Mesenchymal stem cell (in vitro differentiated cells and primary cell): Measurements from ENCODE around the gene PPEF1.

Experiments used
- DNase-seq: peaks from one replicate; pipeline ENCODE4 v3.0.0-alpha.2; 2013
- H2AFZ ChIP-seq: one replicate; pipeline ENCODE4 v1.6.1; 2013; ENCODE audit warnings: low read depth, mild to moderate bottlenecking, control low read depth, inconsistent platforms, low read length, moderate library complexity
- H2AK5ac ChIP-seq: 2 replicates; pipeline ENCODE4 v1.6.1; 2013; ENCODE audit warnings: low read length, moderate library complexity, mild to moderate bottlenecking, inconsistent platforms; ENCODE audit not compliant: severe bottlenecking
- H2BK120ac ChIP-seq: one replicate; pipeline ENCODE4 v1.6.1; 2013; ENCODE audit warnings: low read depth, mild to moderate bottlenecking, inconsistent platforms, low read length, moderate library complexity
- H2BK12ac ChIP-seq, 2 experiments: one replicate each; pipeline ENCODE4 v1.6.1; 2013; ENCODE audit warnings: inconsistent platforms in 2 of 2, low read length in 2 of 2, mild to moderate bottlenecking in 2 of 2, moderate library complexity in 2 of 2, control low read depth in 1 of 2
- H2BK15ac ChIP-seq: one replicate; pipeline ENCODE4 v1.6.1; 2013; ENCODE audit warnings: mild to moderate bottlenecking, low read depth, inconsistent platforms; ENCODE audit not compliant: poor library complexity, severe bottlenecking
- H2BK5ac ChIP-seq: 2 replicates; pipeline ENCODE4 v1.6.1; 2013; ENCODE audit warnings: low read depth, mild to moderate bottlenecking, low read length, control low read depth, inconsistent platforms; ENCODE audit not compliant: poor library complexity, severe bottlenecking
- H3K14ac ChIP-seq, 2 experiments: one replicate each; pipeline ENCODE4 v1.6.1; 2013; ENCODE audit warnings: inconsistent platforms in 2 of 2, low read length in 2 of 2, control low read depth in 1 of 2, mild to moderate bottlenecking in 1 of 2, moderate library complexity in 1 of 2
- H3K18ac ChIP-seq, 2 experiments: one replicate each; pipeline ENCODE4 v1.6.1; 2013; ENCODE audit warnings: inconsistent platforms in 2 of 2, low read length in 2 of 2, control low read depth in 1 of 2, low read depth in 1 of 2, mild to moderate bottlenecking in 1 of 2
- H3K23ac ChIP-seq, 2 experiments: one replicate each; pipeline ENCODE4 v1.6.1; 2013; ENCODE audit warnings: inconsistent platforms in 2 of 2, low read length in 2 of 2, mild to moderate bottlenecking in 2 of 2, moderate library complexity in 2 of 2, control low read depth in 1 of 2
- H3K27ac ChIP-seq: 2 replicates; pipeline ENCODE4 v1.5.1; 2013; ENCODE audit warnings: mild to moderate bottlenecking, moderate library complexity, low read length, control low read depth, inconsistent platforms; ENCODE audit not compliant: poor library complexity, severe bottlenecking
- H3K27me3 ChIP-seq, 2 experiments: 2 replicates each; pipeline versions ENCODE4 v1.6.1 to v1.7.0; 2013; ENCODE audit warnings: low read length in 2 of 2, mild to moderate bottlenecking in 2 of 2, moderate library complexity in 2 of 2, control low read depth in 1 of 2, inconsistent platforms in 1 of 2; ENCODE audit not compliant: control insufficient read depth in 1 of 2, insufficient read depth in 1 of 2
- H3K36me3 ChIP-seq, 2 experiments: 2 replicates each; pipeline versions ENCODE4 v1.6.1 to v1.7.0; 2013; ENCODE audit warnings: low read length in 2 of 2, control low read depth in 1 of 2, inconsistent platforms in 1 of 2, low read depth in 1 of 2, mild to moderate bottlenecking in 1 of 2; ENCODE audit not compliant: insufficient read depth in 2 of 2, control insufficient read depth in 1 of 2
- H3K4ac ChIP-seq, 2 experiments: one replicate each; pipeline ENCODE4 v1.6.1; 2013; ENCODE audit warnings: inconsistent platforms in 2 of 2, low read length in 2 of 2, mild to moderate bottlenecking in 2 of 2, moderate library complexity in 2 of 2, control low read depth in 1 of 2, low read depth in 1 of 2
- H3K4me1 ChIP-seq: 2 replicates; pipeline ENCODE4 v1.6.1; 2013; ENCODE audit warnings: low read depth, low read length, control low read depth; ENCODE audit not compliant: control insufficient read depth, insufficient read depth
- H3K4me2 ChIP-seq: 2 replicates; pipeline ENCODE4 v1.6.1; 2013; ENCODE audit warnings: low read length, mild to moderate bottlenecking, inconsistent platforms; ENCODE audit not compliant: poor library complexity, severe bottlenecking
- H3K4me3 ChIP-seq, 2 experiments: 2 replicates each; pipeline versions ENCODE4 v1.5.1 to v1.7.0; 2013; ENCODE audit warnings: low read length in 2 of 2, mild to moderate bottlenecking in 2 of 2, control low read depth in 1 of 2, low read depth in 1 of 2; ENCODE audit not compliant: insufficient read depth in 1 of 2
- H3K79me1 ChIP-seq: replicated peaks from 2 replicates; pipeline ENCODE4 v1.6.1; 2013; ENCODE audit warnings: mild to moderate bottlenecking, control low read depth, low read length, inconsistent platforms; ENCODE audit not compliant: poor library complexity, severe bottlenecking
- H3K9ac ChIP-seq: 2 replicates; pipeline ENCODE4 v1.7.0; 2013; ENCODE audit warnings: mild to moderate bottlenecking, low read length, moderate library complexity
- H3K9me3 ChIP-seq: 2 replicates; pipeline ENCODE4 v1.7.0; 2013; ENCODE audit warnings: mild to moderate bottlenecking, low read length; ENCODE audit not compliant: control insufficient read depth
- H4K8ac ChIP-seq: one replicate; pipeline ENCODE4 v1.6.1; 2013; ENCODE audit warnings: inconsistent platforms, mild to moderate bottlenecking, low read length, moderate library complexity
- H4K91ac ChIP-seq: one replicate; pipeline ENCODE4 v1.6.1; 2013; ENCODE audit warnings: mild to moderate bottlenecking, low read length, inconsistent platforms
- WGBS: methylation state at CpG from one replicate; pipeline ENCODE4 v1.1.7; 2013; ENCODE audit warnings: mixed read lengths; 5-methylcytosine and 5-hydroxymethylcytosine counted together

The PPEF1 gene

GRCh38 chrX:18721683-18722499 is 14.4 kb downstream of the PPEF1 start:
- no peak overlapping the region for H2AFZ ChIP-seq
- no peak overlapping the region for H3K18ac ChIP-seq
- H4K91ac ChIP-seq, result no peak overlapping the region
- H2AK5ac ChIP-seq, result no peak overlapping the region
- H4K8ac ChIP-seq, result no peak overlapping the region
- no peaks in the 10 kb centered on the region for H3K9me3 ChIP-seq
- no peaks in the 10 kb centered on the region for H3K4me1 ChIP-seq
- H3K9ac ChIP-seq, result no peak overlapping the region
- H2BK12ac ChIP-seq, result no peak overlapping the region
- WGBS, result 88% methylated on average over 6 of the region's 8 CpGs
- no peak overlapping the region for H3K23ac ChIP-seq
- H3K4me2 ChIP-seq, result no peak overlapping the region
- no peak overlapping the region for H3K14ac ChIP-seq
- H3K27me3 ChIP-seq, result peaks cover 0 to 3% of the 10 kb centered on the region in 2 experiments
- H2BK120ac ChIP-seq, result no peak overlapping the region
- H3K79me1 ChIP-seq, result no peaks in the 10 kb centered on the region
- H3K27ac ChIP-seq, result no peak overlapping the region
- H3K4me3 ChIP-seq, result no peak overlapping the region
- H3K4ac ChIP-seq, result no peak overlapping the region
- no peaks in the 10 kb centered on the region for H3K36me3 ChIP-seq
- DNase-seq, result no peak
- H2BK15ac ChIP-seq, result no peak overlapping the region
- no peak overlapping the region for H2BK5ac ChIP-seq

GRCh38 chrX:18722500-18723071 is 15.1 kb downstream of the PPEF1 start:
- Histone ChIP-seq H3K4me3 (no peak overlapping the region), H3K9me3 (no peaks in the 10 kb centered on the region), H2BK12ac (no peak overlapping the region), H2AFZ (no peak overlapping the region), H4K8ac (no peak overlapping the region), H4K91ac (no peak overlapping the region), H3K27me3 (peaks cover 0 to 3% of the 10 kb centered on the region in 2 experiments), H3K36me3 (no peaks in the 10 kb centered on the region), H3K27ac (no peak overlapping the region), H3K23ac (no peak overlapping the region), H3K4ac (no peak overlapping the region), H2BK5ac (no peak overlapping the region), H3K79me1 (no peaks in the 10 kb centered on the region), H2BK120ac (no peak overlapping the region), H2AK5ac (no peak overlapping the region), H2BK15ac (no peak overlapping the region), H3K14ac (no peak overlapping the region), H3K9ac (no peak overlapping the region), H3K4me1 (no peaks in the 10 kb centered on the region), H3K18ac (no peak overlapping the region), H3K4me2 (no peak overlapping the region)
- DNase-seq, result no peak
- 93% methylated on average over 10 of the region's 10 CpGs for WGBS

- no peak overlapping the region for H4K8ac ChIP-seq
- no peaks in the 10 kb centered on the region for H3K4me1 ChIP-seq
- no peak overlapping the region for H3K18ac ChIP-seq
- no peak overlapping the region for H2AFZ ChIP-seq
- H3K79me1 ChIP-seq, result no peaks in the 10 kb centered on the region
- no peak overlapping the region for H3K27ac ChIP-seq
- no peak overlapping the region for H3K14ac ChIP-seq
- H2BK5ac ChIP-seq, result no peak overlapping the region
- DNase-seq, result no peak
- no peak overlapping the region for H4K91ac ChIP-seq
- no peak overlapping the region for H3K4me3 ChIP-seq
- H3K4me2 ChIP-seq, result no peak overlapping the region
- H3K27me3 ChIP-seq, result peaks cover 0 to 3% of the 10 kb centered on the region in 2 experiments
- no peaks in the 10 kb centered on the region for H3K36me3 ChIP-seq
- no peak overlapping the region for H3K23ac ChIP-seq
- no peak overlapping the region for H3K9ac ChIP-seq
- H3K4ac ChIP-seq, result no peak overlapping the region
- H2BK12ac ChIP-seq, result no peak overlapping the region
- H3K9me3 ChIP-seq, result no peaks in the 10 kb centered on the region
- 91% methylated on average over 5 of the region's 8 CpGs for WGBS
- H2BK120ac ChIP-seq, result no peak overlapping the region
- H2AK5ac ChIP-seq, result no peak overlapping the region
- no peak overlapping the region for H2BK15ac ChIP-seq
Observed at GRCh38 chrX:18725310-18725943, 18.0 kb downstream of the PPEF1 start.

- no peak overlapping the region for H2BK5ac ChIP-seq
- H3K9me3 ChIP-seq, result no peaks in the 10 kb centered on the region
- no peak overlapping the region for H4K91ac ChIP-seq
- no peaks in the 10 kb centered on the region for H3K79me1 ChIP-seq
- H3K4me1 ChIP-seq, result no peaks in the 10 kb centered on the region
- H3K14ac ChIP-seq, result no peak overlapping the region
- no peak overlapping the region for H2BK120ac ChIP-seq
- H3K36me3 ChIP-seq, result no peaks in the 10 kb centered on the region
- WGBS, result 67% methylated on average over 3 of the region's 4 CpGs
- H2AFZ ChIP-seq, result no peak overlapping the region
- no peak overlapping the region for H3K18ac ChIP-seq
- no peak overlapping the region for H3K4ac ChIP-seq
- H3K23ac ChIP-seq, result no peak overlapping the region
- H3K9ac ChIP-seq, result no peak overlapping the region
- no peak for DNase-seq
- H4K8ac ChIP-seq, result no peak overlapping the region
- H3K27ac ChIP-seq, result no peak overlapping the region
- no peak overlapping the region for H2AK5ac ChIP-seq
- no peak overlapping the region for H2BK15ac ChIP-seq
- H3K4me3 ChIP-seq, result no peak overlapping the region
- no peak overlapping the region for H3K4me2 ChIP-seq
- H3K27me3 ChIP-seq, result no peaks in the 10 kb centered on the region
- no peak overlapping the region for H2BK12ac ChIP-seq
Observed at GRCh38 chrX:18733287-18733686, 25.8 kb downstream of the PPEF1 start.
